SK-N-SH (cell line): ENCODE measurements around the gene FLT1. TPM values are rescaled to one million over a fixed set of nuclear protein-coding genes. Genes with fewer than 3 reads are reported as not detected.

ENCODE experiments used
- CTCF ChIA-PET: fragments of 300-600, 350-600 bp; formaldehyde crosslinking; extraction: SDS; loops from one replicate; lab custom pipeline; 2021; lab: Yijun Ruan, JAX
- POLR2A ChIA-PET: fragments of 350-600 bp; sonication (Branson Sonifier 250); formaldehyde crosslinking; extraction: SDS; loops from one replicate; lab custom pipeline; 2020; ENCODE audit warnings: antibody characterized with exemption, inconsistent platforms; lab: Yijun Ruan, JAX
- DNase-seq: peaks from one replicate; pipeline ENCODE4 v3.0.0; 2012
- H2AFZ ChIP-seq: fragments of 200-600 bp; sonication (generic); 2 replicates; pipeline ENCODE4 v1.8.1; 2016; ENCODE audit warnings: antibody characterized with exemption, mild to moderate bottlenecking, low read depth
- H3F3A ChIP-seq: fragments of 200-600 bp; sonication (generic); replicated peaks from 2 replicates; pipeline ENCODE3; 2016; ENCODE audit warnings: antibody characterized with exemption, mild to moderate bottlenecking; ENCODE audit not compliant: insufficient read depth
- H3K27ac ChIP-seq, 2 experiments: fragments of 200-500 bp in 1 of 2; fragments of 200-600 bp in 1 of 2; sonication (Bioruptor generic) in 1 of 2; sonication (generic), shearing (Covaris generic) in 1 of 2; 2 replicates each; pipeline versions ENCODE4 v1.5.1 to v1.6.1; 2014 to 2016; ENCODE audit warnings: low read depth in 2 of 2, inconsistent platforms in 1 of 2, low read length in 1 of 2, mild to moderate bottlenecking in 1 of 2, mixed read lengths in 1 of 2
- H3K27me3 ChIP-seq: fragments of 200-600 bp; sonication (generic), shearing (Covaris generic); 2 replicates; pipeline ENCODE4 v1.6.1; 2016; ENCODE audit warnings: mixed run types; ENCODE audit not compliant: insufficient read depth
- H3K36me3 ChIP-seq, 2 experiments: fragments of 200-500 bp in 1 of 2; fragments of 200-600 bp in 1 of 2; sonication (Bioruptor generic) in 1 of 2; sonication (generic) in 1 of 2; replicated peaks in 1 of 2; 2 replicates each; pipeline versions ENCODE3 to v1.5.1; 2014 to 2016; ENCODE audit warnings: low read length in 1 of 2, mild to moderate bottlenecking in 1 of 2; ENCODE audit not compliant: insufficient read depth in 2 of 2, control insufficient read depth in 1 of 2
- H3K4me1 ChIP-seq, 2 experiments: fragments of 200-500 bp in 1 of 2; fragments of 200-600 bp in 1 of 2; sonication (Bioruptor generic) in 1 of 2; sonication (generic), shearing (Covaris generic) in 1 of 2; 2 replicates each; pipeline versions ENCODE4 v1.5.1 to v1.6.1; 2014 to 2016; ENCODE audit warnings: low read depth in 1 of 2, low read length in 1 of 2, mixed run types in 1 of 2; ENCODE audit not compliant: insufficient read depth in 2 of 2, control insufficient read depth in 1 of 2
- H3K4me2 ChIP-seq: fragments of 200-600 bp; sonication (generic), shearing (Covaris generic); 2 replicates; pipeline ENCODE4 v1.6.1; 2017; ENCODE audit warnings: mixed run types
- H3K4me3 ChIP-seq, 2 experiments: fragments of 200-500 bp in 1 of 2; fragments of 200-600 bp in 1 of 2; sonication (Bioruptor generic) in 1 of 2; sonication (generic), shearing (Covaris generic) in 1 of 2; 2 replicates each; pipeline versions ENCODE4 v1.5.1 to v1.8.1; 2014 to 2016; ENCODE audit warnings: low read depth in 2 of 2, inconsistent platforms in 1 of 2, low read length in 1 of 2, mild to moderate bottlenecking in 1 of 2, mixed read lengths in 1 of 2, moderate library complexity in 1 of 2
- H3K79me2 ChIP-seq: fragments of 200-600 bp; sonication (generic); 2 replicates; pipeline ENCODE4 v1.8.1; 2017; ENCODE audit warnings: mild to moderate bottlenecking; ENCODE audit not compliant: insufficient read depth
- H3K9ac ChIP-seq: fragments of 200-600 bp; sonication (generic); 2 replicates; pipeline ENCODE4 v1.6.1; 2017; ENCODE audit warnings: mixed run types
- H3K9me2 ChIP-seq: fragments of 200-600 bp; sonication (generic); 2 replicates; pipeline ENCODE4 v1.6.1; 2017; ENCODE audit warnings: mixed run types
- H3K9me3 ChIP-seq: fragments of 200-600 bp; sonication (generic); 2 replicates; pipeline ENCODE4 v1.6.1; 2017; ENCODE audit warnings: mixed run types, mild to moderate bottlenecking, moderate library complexity
- H4K20me1 ChIP-seq: fragments of 200-600 bp; sonication (generic); 2 replicates; pipeline ENCODE4 v1.6.1; 2017; ENCODE audit warnings: mild to moderate bottlenecking, mixed run types; ENCODE audit not compliant: insufficient read depth
- ELF1 ChIP-seq: IDR thresholded peaks from 2 replicates; pipeline ENCODE4 v1.4.0; 2012
- EP300 ChIP-seq, 2 experiments: IDR thresholded peaks; 2 replicates each; pipeline versions ENCODE4 v1.4.0 to v1.6.1; 2012; ENCODE audit warnings: borderline replicate concordance in 1 of 2, low read depth in 1 of 2, low read length in 1 of 2
- EZH2phosphoT487 ChIP-seq: fragments of 200-600 bp; sonication (generic); IDR thresholded peaks from 2 replicates; pipeline ENCODE4 v1.6.1; 2017; ENCODE audit warnings: low read depth, mixed run types, mild to moderate bottlenecking, antibody characterized with exemption, moderate library complexity, borderline replicate concordance
- FOSL2 ChIP-seq: IDR thresholded peaks from 2 replicates; pipeline ENCODE4 v1.4.0; 2012; ENCODE audit warnings: low read depth, mild to moderate bottlenecking, moderate library complexity, borderline replicate concordance
- FOXJ3 ChIP-seq: sonication (generic); formaldehyde crosslinking; IDR thresholded peaks from 2 replicates; pipeline ENCODE4 v1.5.1; 2020; ENCODE audit warnings: mild to moderate bottlenecking, missing genetic modification reagents
- FOXM1 ChIP-seq: IDR thresholded peaks from 2 replicates; pipeline ENCODE4 v1.4.0; 2012; ENCODE audit warnings: low read depth, mild to moderate bottlenecking
- GATA2 ChIP-seq: sonication (generic); formaldehyde crosslinking; IDR thresholded peaks from 2 replicates; pipeline ENCODE4 v1.5.0; 2020; ENCODE audit warnings: mild to moderate bottlenecking, missing genetic modification reagents
- MXI1 ChIP-seq: IDR thresholded peaks from 2 replicates; pipeline ENCODE4 v1.6.1; 2012; ENCODE audit warnings: mild to moderate bottlenecking, low read depth, low read length, improper control_type of control experiment
- NFIC ChIP-seq: IDR thresholded peaks from 2 replicates; pipeline ENCODE4 v1.4.0; 2012; ENCODE audit warnings: borderline replicate concordance
- NRF1 ChIP-seq: IDR thresholded peaks from 2 replicates; pipeline ENCODE4 v1.6.1; 2012; ENCODE audit warnings: low read depth, mild to moderate bottlenecking, low read length
- RCOR1 ChIP-seq: fragments of 150-350 bp; IDR thresholded peaks from 2 replicates; pipeline ENCODE4 v1.6.1; 2017; ENCODE audit warnings: antibody characterized with exemption, low read length
- RFX5 ChIP-seq: IDR thresholded peaks from 2 replicates; pipeline ENCODE4 v1.6.1; 2012; ENCODE audit warnings: mild to moderate bottlenecking, improper control_type of control experiment, low read length
- RXRA ChIP-seq: IDR thresholded peaks from 2 replicates; pipeline ENCODE4 v1.4.0; 2012; ENCODE audit warnings: low read depth, mild to moderate bottlenecking, borderline replicate concordance
- SIN3A ChIP-seq: IDR thresholded peaks from 2 replicates; pipeline ENCODE4 v1.6.1; 2012; ENCODE audit warnings: low read depth, mild to moderate bottlenecking, low read length, moderate library complexity, borderline replicate concordance
- TAF1 ChIP-seq: IDR thresholded peaks from 2 replicates; pipeline ENCODE4 v1.6.1; 2012; ENCODE audit warnings: low read depth, mild to moderate bottlenecking, low read length, moderate library complexity, borderline replicate concordance
- TCF12 ChIP-seq: IDR thresholded peaks from 2 replicates; pipeline ENCODE4 v1.4.0; 2012
- TEAD4 ChIP-seq: IDR thresholded peaks from 2 replicates; pipeline ENCODE4 v1.4.0; 2012; ENCODE audit warnings: mild to moderate bottlenecking, borderline replicate concordance; ENCODE audit not compliant: insufficient read depth
- YY1 ChIP-seq: IDR thresholded peaks from 2 replicates; pipeline ENCODE4 v1.4.0; 2012; ENCODE audit warnings: low read depth, mild to moderate bottlenecking
- WGBS: methylation state at CpG from one replicate; pipeline ENCODE4 v1.1.6; 2017; ENCODE audit warnings: low lambda C conversion rate; 5-methylcytosine and 5-hydroxymethylcytosine counted together
- polyA plus RNA-seq, 3 experiments: library from polyadenylated mRNA; depleted of rRNA; stranded (reverse); fragments of >200 nt; gene quantifications; 2 replicates each; pipeline ENCODE4 v1.2.3, GENCODE V29; 2012
- TF ChIP-seq, protein P1 (sequence below): IDR thresholded peaks from 2 replicates; pipeline ENCODE4; 2012
- TF ChIP-seq, protein P2 (sequence below): fragments of 150-350 bp; IDR thresholded peaks from 2 replicates; pipeline ENCODE4 v1.6.1; 2016; ENCODE audit warnings: mild to moderate bottlenecking, low read depth, low read length

FLT1 gene
- polyA plus RNA-seq, 1 of the 3 experiments (the other 2 are of a cell fraction): 0.20 TPM

- Histone ChIP-seq H3K4me3 (no peak overlapping the region), H3K9me3 (no peaks in the 10 kb centered on the region), H3K79me2 (no peaks in the 10 kb centered on the region), H3K36me3 (no peaks in the 10 kb centered on the region), H3K9ac (no peak overlapping the region), H3K27me3 (peaks cover 56% of the 10 kb centered on the region), H3K9me2 (no peaks in the 10 kb centered on the region), H3K4me1 (no peaks in the 10 kb centered on the region)
- DNase-seq: no peak
- 16% methylated on average over 10 of the region's 10 CpGs for WGBS
- CTCF ChIA-PET: no interaction called here
- TF ChIP-seq GATA2 (no peak), NRF1 (no peak), SIN3A (no peak), FOXM1 (no peak), TEAD4 (no peak), TCF12 (no peak), EP300 (IDR thresholded peaks at IDR 0.05; ENCODE audit: borderline replicate concordance in 1 of 2, low read depth in 1 of 2, low read length in 1 of 2) (no peak), FOSL2 (no peak), RXRA (no peak), RFX5 (no peak), MXI1 (no peak), FOXJ3 (CRISPR knock-in tag) (no peak), EZH2phosphoT487 (no peak), NFIC (no peak)
- TF ChIP-seq, protein P1, sequence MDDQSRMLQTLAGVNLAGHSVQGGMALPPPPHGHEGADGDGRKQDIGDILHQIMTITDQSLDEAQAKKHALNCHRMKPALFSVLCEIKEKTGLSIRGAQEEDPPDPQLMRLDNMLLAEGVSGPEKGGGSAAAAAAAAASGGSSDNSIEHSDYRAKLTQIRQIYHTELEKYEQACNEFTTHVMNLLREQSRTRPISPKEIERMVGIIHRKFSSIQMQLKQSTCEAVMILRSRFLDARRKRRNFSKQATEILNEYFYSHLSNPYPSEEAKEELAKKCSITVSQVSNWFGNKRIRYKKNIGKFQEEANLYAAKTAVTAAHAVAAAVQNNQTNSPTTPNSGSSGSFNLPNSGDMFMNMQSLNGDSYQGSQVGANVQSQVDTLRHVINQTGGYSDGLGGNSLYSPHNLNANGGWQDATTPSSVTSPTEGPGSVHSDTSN: no peak
- TF ChIP-seq, protein P2, sequence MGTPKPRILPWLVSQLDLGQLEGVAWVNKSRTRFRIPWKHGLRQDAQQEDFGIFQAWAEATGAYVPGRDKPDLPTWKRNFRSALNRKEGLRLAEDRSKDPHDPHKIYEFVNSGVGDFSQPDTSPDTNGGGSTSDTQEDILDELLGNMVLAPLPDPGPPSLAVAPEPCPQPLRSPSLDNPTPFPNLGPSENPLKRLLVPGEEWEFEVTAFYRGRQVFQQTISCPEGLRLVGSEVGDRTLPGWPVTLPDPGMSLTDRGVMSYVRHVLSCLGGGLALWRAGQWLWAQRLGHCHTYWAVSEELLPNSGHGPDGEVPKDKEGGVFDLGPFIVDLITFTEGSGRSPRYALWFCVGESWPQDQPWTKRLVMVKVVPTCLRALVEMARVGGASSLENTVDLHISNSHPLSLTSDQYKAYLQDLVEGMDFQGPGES: no peak
- TF ChIP-seq, all 33 proteins: peak for 0
- Histone ChIP-seq H3F3A (no peaks in the 10 kb centered on the region), H4K20me1 (no peaks in the 10 kb centered on the region), H3K27ac (no peak overlapping the region), H2AFZ (no peak overlapping the region), H3K4me2 (no peak overlapping the region)
- POLR2A ChIA-PET: no interaction called here
Measured at GRCh38 chr13:28485996-28486543, 8.9 kb downstream of the FLT1 start.

- no peaks in the 10 kb centered on the region for H4K20me1 ChIP-seq
- CTCF ChIA-PET: no interaction called here
- peaks cover 51% of the 10 kb centered on the region for H3K27me3 ChIP-seq
- no peaks in the 10 kb centered on the region for H3K4me1 ChIP-seq
- H3K4me2 ChIP-seq: no peak overlapping the region
- TF ChIP-seq, protein P2: no peak
- TF ChIP-seq EZH2phosphoT487 (no peak), RCOR1 (no peak), MXI1 (no peak), ELF1 (no peak), YY1 (no peak), FOXM1 (no peak), TAF1 (no peak)
- WGBS: 30% methylated on average over 7 of the region's 7 CpGs
- no peak overlapping the region for H3K9ac ChIP-seq
- no peaks in the 10 kb centered on the region for H3K79me2 ChIP-seq
- H3K9me3 ChIP-seq: no peaks in the 10 kb centered on the region
- no peaks in the 10 kb centered on the region for H3K36me3 ChIP-seq
- no peaks in the 10 kb centered on the region for H3F3A ChIP-seq
- no peak overlapping the region for H3K27ac ChIP-seq
- POLR2A ChIA-PET: no interaction called here
- H2AFZ ChIP-seq: no peak overlapping the region
- H3K4me3 ChIP-seq: no peak overlapping the region
- H3K9me2 ChIP-seq: no peaks in the 10 kb centered on the region
- DNase-seq: no peak
Measured at GRCh38 chr13:28485551-28485950, 9.4 kb downstream of the FLT1 start.
